Measurements from ENCODE around the gene AGAP3. TPM values are rescaled to one million over a fixed set of nuclear protein-coding genes. Genes with fewer than 3 reads are reported as not detected.

Gene AGAP3
- total RNA-seq, 1 experiment from 2014 or later = 70.2 TPM

GRCh38 chr7:151043959-151044358 is 42.3 kb upstream of the AGAP3 start:
- Histone ChIP-seq H3K9me3 (no peaks in the 10 kb centered on the region), H3K36me3 (ENCODE audit: control insufficient read depth, insufficient read depth, low read length) (no peaks in the 10 kb centered on the region), H3K27me3 (replicated peaks; ENCODE audit: control insufficient read depth, insufficient read depth, low read length) (no peaks in the 10 kb centered on the region; the same call in 1 of the 2 replicates), H3K4me1 (peaks cover 8% of the 10 kb centered on the region), H3K4me3 (ENCODE audit: low read depth, low read length) (no peak overlapping the region)
- intact Hi-C loops (cut with micrococcal nuclease; ENCODE audit: unreplicated experiment) = no loop called here
- no peak for DNase-seq
- ChIA-PET CTCF (interaction anchor here (0.7 kb wide), 1 partner anchor 18 kb away, joined by 3 read pairs; no protein-coding TSS in a partner anchor), POLR2A (no interaction called here)
- no peaks in the 10 kb centered on the region for H3K9me3 Mint-ChIP-seq (ENCODE audit: unreplicated experiment)
- H3K4me3 Mint-ChIP-seq (ENCODE audit: unreplicated experiment) = no peak overlapping the region
- H3K4me1 Mint-ChIP-seq (ENCODE audit: low read depth, unreplicated experiment) = peaks cover 5% of the 10 kb centered on the region
- H3K36me3 Mint-ChIP-seq (ENCODE audit: insufficient read depth, unreplicated experiment) = no peaks in the 10 kb centered on the region
- no peaks in the 10 kb centered on the region for H3K27me3 Mint-ChIP-seq (ENCODE audit: insufficient read depth, unreplicated experiment)
- no TSS peak for BruUV-seq (replicated peaks)
- no peak overlapping the region for H3K27ac Mint-ChIP-seq (ENCODE audit: unreplicated experiment)
- no peak for TF ChIP-seq CTCF (IDR thresholded peaks at IDR 0.05; ENCODE audit: insufficient read depth in 1 of 2, low read depth in 1 of 2, low read length in 1 of 2, severe bottlenecking in 1 of 2, unreplicated experiment in 1 of 2)

GRCh38 chr7:151045262-151045661 is 41.0 kb upstream of the AGAP3 start:
- no peaks in the 10 kb centered on the region for H3K9me3 ChIP-seq
- Mint-ChIP-seq H3K27ac (ENCODE audit: unreplicated experiment) (no peak overlapping the region), H3K4me3 (ENCODE audit: unreplicated experiment) (no peak overlapping the region), H3K4me1 (ENCODE audit: low read depth, unreplicated experiment) (no peaks in the 10 kb centered on the region), H3K36me3 (ENCODE audit: insufficient read depth, unreplicated experiment) (no peaks in the 10 kb centered on the region), H3K27me3 (ENCODE audit: insufficient read depth, unreplicated experiment) (peaks cover 4% of the 10 kb centered on the region), H3K9me3 (ENCODE audit: unreplicated experiment) (no peaks in the 10 kb centered on the region)
- DNase-seq = no peak
- ChIA-PET POLR2A (no interaction called here), CTCF (no interaction called here)
- H3K4me1 ChIP-seq = no peaks in the 10 kb centered on the region
- no TSS peak for BruUV-seq (replicated peaks)
- no peaks in the 10 kb centered on the region for H3K36me3 ChIP-seq (ENCODE audit: control insufficient read depth, insufficient read depth, low read length)
- intact Hi-C loops (cut with micrococcal nuclease; ENCODE audit: unreplicated experiment) = no loop called here
- no peaks in the 10 kb centered on the region; the same call in 1 of the 2 replicates for H3K27me3 ChIP-seq (replicated peaks; ENCODE audit: control insufficient read depth, insufficient read depth, low read length)
- H3K4me3 ChIP-seq (ENCODE audit: low read depth, low read length) = no peak overlapping the region
- no peak for TF ChIP-seq CTCF (IDR thresholded peaks at IDR 0.05; ENCODE audit: insufficient read depth in 1 of 2, low read depth in 1 of 2, low read length in 1 of 2, severe bottlenecking in 1 of 2, unreplicated experiment in 1 of 2)

- DNase-seq = no peak
- Mint-ChIP-seq H3K27me3 (ENCODE audit: insufficient read depth, unreplicated experiment) (peaks cover 4% of the 10 kb centered on the region), H3K4me1 (ENCODE audit: low read depth, unreplicated experiment) (no peaks in the 10 kb centered on the region), H3K27ac (ENCODE audit: unreplicated experiment) (no peak overlapping the region), H3K9me3 (ENCODE audit: unreplicated experiment) (no peaks in the 10 kb centered on the region), H3K4me3 (ENCODE audit: unreplicated experiment) (no peak overlapping the region), H3K36me3 (ENCODE audit: insufficient read depth, unreplicated experiment) (no peaks in the 10 kb centered on the region)
- BruUV-seq (replicated peaks) = no TSS peak
- ChIA-PET CTCF (no interaction called here), POLR2A (interaction anchor here (1.0 kb wide), 1 partner anchor 18 kb away, joined by 3 read pairs; the partner anchor contains the start of gene ABCB8)
- no peaks in the 10 kb centered on the region for H3K4me1 ChIP-seq
- intact Hi-C loops (cut with micrococcal nuclease; ENCODE audit: unreplicated experiment) = no loop called here
- no peaks in the 10 kb centered on the region; the same call in 1 of the 2 replicates for H3K27me3 ChIP-seq (replicated peaks; ENCODE audit: control insufficient read depth, insufficient read depth, low read length)
- H3K4me3 ChIP-seq (ENCODE audit: low read depth, low read length) = no peak overlapping the region
- H3K36me3 ChIP-seq (ENCODE audit: control insufficient read depth, insufficient read depth, low read length) = no peaks in the 10 kb centered on the region
- no peak for TF ChIP-seq CTCF (IDR thresholded peaks at IDR 0.05; ENCODE audit: insufficient read depth in 1 of 2, low read depth in 1 of 2, low read length in 1 of 2, severe bottlenecking in 1 of 2, unreplicated experiment in 1 of 2)
- no peaks in the 10 kb centered on the region for H3K9me3 ChIP-seq
These were observed 40.3 kb upstream of the AGAP3 start for GRCh38 chr7:151045967-151046366.

Measured in Caco-2 (cell line).